ENCODE data around the gene PLXNA4.

- no peak for TF ChIP-seq CTCF (IDR thresholded peaks at IDR 0.05)
- no peak for TF ChIP-seq POLR2A (IDR thresholded peaks at IDR 0.05)
- no peak for TF ChIP-seq POLR2AphosphoS5 (IDR thresholded peaks at IDR 0.05)
Observed at GRCh38 chr7:132149436-132150304, 426.6 kb downstream of the PLXNA4 start.
